Suprapubic skin (tissue), 4 donors: Measurements from ENCODE around the gene ZNF708. TPM values are rescaled to one million over a fixed set of nuclear protein-coding genes. Genes with fewer than 3 reads are reported as not detected.
"Not testable (repeated sequence)": the region's sequence is repeated elsewhere in the genome, so short reads cannot be mapped to it uniquely, and the experiment has no call there.

Source experiments
- DNase-seq, 2 donors: peaks; one replicate each; pipeline ENCODE4 v3.0.0-alpha.2; 2019; ENCODE audit warnings: low spot score in 2 of 2
- H3K27ac ChIP-seq: fragments of 200-600 bp; sonication (generic); one replicate; pipeline ENCODE4 v1.5.1; 2019
- H3K27me3 ChIP-seq: fragments of 200-600 bp; sonication (generic); one replicate; pipeline ENCODE4 v1.5.1; 2019
- H3K36me3 ChIP-seq: fragments of 200-600 bp; sonication (generic); one replicate; pipeline ENCODE4 v1.5.1; 2019
- H3K4me1 ChIP-seq: fragments of 200-600 bp; sonication (generic); one replicate; pipeline ENCODE4 v1.5.1; 2019
- H3K4me3 ChIP-seq: fragments of 200-600 bp; sonication (generic); one replicate; pipeline ENCODE4 v1.5.1; 2019; ENCODE audit warnings: mild to moderate bottlenecking
- H3K9me3 ChIP-seq: fragments of 200-600 bp; sonication (generic); one replicate; pipeline ENCODE4 v1.5.1; 2019
- EP300 ChIP-seq: sonication (generic); formaldehyde crosslinking; IDR thresholded peaks from one replicate; pipeline ENCODE4 v1.6.1; 2017; ENCODE audit warnings: antibody characterized with exemption
- POLR2A ChIP-seq, 2 donors: fragments of 450-650 bp; IDR thresholded peaks; one replicate each; pipeline ENCODE4 v1.6.1; 2017; ENCODE audit warnings: antibody characterized with exemption in 2 of 2, mild to moderate bottlenecking in 2 of 2, moderate library complexity in 2 of 2
- POLR2AphosphoS5 ChIP-seq, 3 donors: sonication (generic); formaldehyde crosslinking; IDR thresholded peaks; one replicate each; pipeline ENCODE4 v1.6.1; 2017; ENCODE audit warnings: antibody characterized with exemption in 3 of 3
- WGBS: methylation state at CpG from one replicate; pipeline ENCODE4 v1.1.5; 2018; 5-methylcytosine and 5-hydroxymethylcytosine counted together
- total RNA-seq, 4 donors: library from RNA; depleted of rRNA; stranded (reverse); fragments of >200 nt; gene quantifications; one replicate each; pipeline ENCODE4 v1.1.0, GENCODE V29; 2016
- TF ChIP-seq, protein P1 (sequence below), 2 donors: fragments of 200-600 bp in 1 of 2; fragments of 450-650 bp in 1 of 2; sonication (generic) in 1 of 2; IDR thresholded peaks; one replicate each; pipeline ENCODE4 v1.5.1; 2016 to 2019; ENCODE audit warnings: antibody characterized with exemption in 2 of 2, mild to moderate bottlenecking in 1 of 2, moderate library complexity in 1 of 2

ZNF708 gene
- total RNA-seq, result 1 to 10 TPM; 4.0 to 9.3 (median 6.5) TPM

DNA sequence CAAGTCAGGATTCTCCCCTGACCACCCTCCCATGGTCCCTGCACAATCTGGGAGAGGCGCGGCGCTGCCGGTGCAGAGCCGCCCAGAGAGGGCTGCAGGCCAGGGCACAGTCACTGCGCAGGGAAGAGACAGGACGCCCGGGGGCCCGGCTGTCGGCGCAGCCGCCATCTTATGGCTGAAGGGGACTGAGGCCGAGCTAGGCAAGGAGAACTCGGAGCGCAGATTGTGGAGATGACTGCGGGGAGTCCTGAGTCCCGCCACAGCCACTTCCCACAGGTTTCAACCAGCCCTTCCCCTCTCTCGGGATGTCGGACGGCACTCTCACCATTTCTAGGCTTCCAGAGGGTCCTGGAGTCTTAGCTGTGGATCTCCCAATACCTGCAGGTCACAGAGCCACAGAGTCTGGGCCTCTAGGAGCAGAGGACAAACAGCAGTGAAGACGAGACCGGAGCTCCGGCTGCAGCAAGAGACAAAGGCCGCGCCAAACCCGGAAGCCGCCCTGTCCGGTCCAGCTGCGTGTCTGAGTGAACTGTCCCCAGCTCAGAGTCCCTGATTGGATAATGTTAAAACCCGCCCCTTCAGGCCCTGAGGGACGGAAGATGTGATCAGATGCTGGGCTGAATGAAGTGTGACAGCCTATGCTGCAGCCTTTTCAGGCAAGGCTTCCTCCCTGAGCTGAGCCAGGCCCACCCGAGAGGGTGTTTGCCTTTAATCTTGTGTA lies at the start of gene ZNF708:
ZNF708 (minus strand) TSS at position 526 of the 721 bp plus-strand sequence; CDS start at position 328, 198 bp downstream.
- H3K27ac ChIP-seq, result peak within 1 kb of the TSS; percentile 95
- peak within 1 kb of the TSS; percentile 62 for H3K4me3 ChIP-seq
- peaks cover 12% of the 10 kb centered on the region for H3K4me1 ChIP-seq
- peaks cover 8% of the 10 kb centered on the region for H3K36me3 ChIP-seq
- no peaks in the 10 kb centered on the region for H3K9me3 ChIP-seq
- H3K27me3 ChIP-seq, result no peaks in the 10 kb centered on the region
- 0% methylated on average over 16 of the region's 32 CpGs for WGBS
- TF ChIP-seq POLR2A (IDR thresholded peaks at IDR 0.05) (peak in 1 of 2 donors; percentile 75), POLR2AphosphoS5 (IDR thresholded peaks at IDR 0.05) (peak in 1 of 3 donors; percentile 49), EP300 (no peak)
- TF ChIP-seq, protein P1, sequence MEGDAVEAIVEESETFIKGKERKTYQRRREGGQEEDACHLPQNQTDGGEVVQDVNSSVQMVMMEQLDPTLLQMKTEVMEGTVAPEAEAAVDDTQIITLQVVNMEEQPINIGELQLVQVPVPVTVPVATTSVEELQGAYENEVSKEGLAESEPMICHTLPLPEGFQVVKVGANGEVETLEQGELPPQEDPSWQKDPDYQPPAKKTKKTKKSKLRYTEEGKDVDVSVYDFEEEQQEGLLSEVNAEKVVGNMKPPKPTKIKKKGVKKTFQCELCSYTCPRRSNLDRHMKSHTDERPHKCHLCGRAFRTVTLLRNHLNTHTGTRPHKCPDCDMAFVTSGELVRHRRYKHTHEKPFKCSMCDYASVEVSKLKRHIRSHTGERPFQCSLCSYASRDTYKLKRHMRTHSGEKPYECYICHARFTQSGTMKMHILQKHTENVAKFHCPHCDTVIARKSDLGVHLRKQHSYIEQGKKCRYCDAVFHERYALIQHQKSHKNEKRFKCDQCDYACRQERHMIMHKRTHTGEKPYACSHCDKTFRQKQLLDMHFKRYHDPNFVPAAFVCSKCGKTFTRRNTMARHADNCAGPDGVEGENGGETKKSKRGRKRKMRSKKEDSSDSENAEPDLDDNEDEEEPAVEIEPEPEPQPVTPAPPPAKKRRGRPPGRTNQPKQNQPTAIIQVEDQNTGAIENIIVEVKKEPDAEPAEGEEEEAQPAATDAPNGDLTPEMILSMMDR (IDR thresholded peaks at IDR 0.05), result no peak
- DNase-seq, result peak; percentile 92 to 95

DNA sequence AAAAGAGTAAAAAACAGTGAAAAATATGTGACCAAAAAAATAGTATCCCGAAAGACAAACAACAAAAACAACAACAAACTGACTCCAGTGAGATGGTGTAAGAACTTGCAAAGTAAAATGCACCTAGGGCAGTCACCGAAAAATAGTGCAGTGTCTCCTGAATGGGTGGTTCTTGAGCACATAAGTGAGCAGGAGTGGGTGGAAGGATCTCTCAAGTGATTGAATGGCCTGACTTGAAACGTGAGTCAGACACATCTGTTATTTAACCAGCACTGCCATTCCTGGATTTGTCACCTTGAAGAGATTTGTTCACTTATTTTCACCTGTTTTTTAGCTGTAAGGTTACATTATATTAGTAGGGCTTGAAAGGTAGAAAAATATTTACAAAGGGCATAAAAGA lies 33.1 kb upstream of the ZNF708 start:
- no peak for DNase-seq
- no peak for TF ChIP-seq POLR2AphosphoS5 (IDR thresholded peaks at IDR 0.05)
- no peak for TF ChIP-seq POLR2A (IDR thresholded peaks at IDR 0.05)
- no peak for TF ChIP-seq EP300
- TF ChIP-seq, protein P1 (IDR thresholded peaks at IDR 0.05), result no peak
- 90% methylated on average over 3 of the region's 3 CpGs for WGBS

DNA sequence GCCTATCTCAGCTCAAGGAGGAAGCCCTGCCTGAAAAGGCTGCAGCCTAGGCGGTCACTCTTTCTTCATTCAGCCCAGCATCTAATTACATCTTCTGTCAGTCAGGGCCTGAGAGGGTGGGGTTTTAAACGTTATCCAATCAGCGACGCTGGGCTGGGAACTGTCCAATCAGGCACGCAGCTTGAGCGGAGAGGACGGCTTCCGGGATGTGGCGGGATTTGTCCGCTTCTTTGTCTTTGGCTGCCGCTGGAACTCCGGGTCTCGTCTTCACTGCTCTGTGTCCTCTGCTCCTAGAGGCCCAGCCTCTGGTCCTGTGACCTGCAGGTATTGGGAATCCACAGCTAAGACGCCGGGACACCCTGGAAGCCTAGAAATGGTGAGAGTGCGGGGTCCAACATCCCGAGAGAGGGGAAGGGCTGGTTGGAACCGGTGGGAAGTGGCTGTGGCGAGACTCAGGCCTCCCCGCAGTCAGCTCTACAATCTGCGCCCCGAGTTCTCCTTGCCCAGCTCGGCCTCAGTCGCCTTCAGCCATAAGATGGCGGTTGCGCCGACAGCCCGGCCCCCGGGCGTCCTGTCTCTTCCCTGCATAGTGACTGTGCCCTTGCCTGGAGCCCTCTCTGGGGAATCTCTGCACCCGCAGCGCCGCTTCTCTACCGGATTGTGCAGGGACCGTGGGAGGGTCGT lies 29.7 kb upstream of the ZNF708 start, which contains the start of gene ZNF738:
ZNF738 (plus strand) TSS at position 233 of the 684 bp plus-strand sequence; CDS start at position 374, 141 bp downstream.
- Histone ChIP-seq H3K4me3 (peak within 1 kb of the TSS; percentile 61), H3K9me3 (no peaks in the 10 kb centered on the region), H3K27ac (peak within 1 kb of the TSS; percentile 65), H3K36me3 (peaks cover 12% of the 10 kb centered on the region), H3K27me3 (no peaks in the 10 kb centered on the region), H3K4me1 (peaks cover 6% of the 10 kb centered on the region)
- WGBS, result 0% methylated on average over 25 of the region's 36 CpGs
- DNase-seq, result peak; percentile 93 to 95
- TF ChIP-seq EP300 (no peak), POLR2AphosphoS5 (IDR thresholded peaks at IDR 0.05) (no peak), POLR2A (IDR thresholded peaks at IDR 0.05) (peak in 1 of 2 donors; percentile 43)
- TF ChIP-seq, protein P1 (IDR thresholded peaks at IDR 0.05), result no peak

More for the DNA sequence above, 33.1 kb upstream of the ZNF708 start:
- no peaks in the 10 kb centered on the region for H3K27me3 ChIP-seq
- no peaks in the 10 kb centered on the region for H3K9me3 ChIP-seq
- no peak overlapping the region for H3K4me3 ChIP-seq
- H3K27ac ChIP-seq, result no peak overlapping the region
- peaks cover 29% of the 10 kb centered on the region for H3K36me3 ChIP-seq
- H3K4me1 ChIP-seq, result peaks cover 6% of the 10 kb centered on the region

DNA sequence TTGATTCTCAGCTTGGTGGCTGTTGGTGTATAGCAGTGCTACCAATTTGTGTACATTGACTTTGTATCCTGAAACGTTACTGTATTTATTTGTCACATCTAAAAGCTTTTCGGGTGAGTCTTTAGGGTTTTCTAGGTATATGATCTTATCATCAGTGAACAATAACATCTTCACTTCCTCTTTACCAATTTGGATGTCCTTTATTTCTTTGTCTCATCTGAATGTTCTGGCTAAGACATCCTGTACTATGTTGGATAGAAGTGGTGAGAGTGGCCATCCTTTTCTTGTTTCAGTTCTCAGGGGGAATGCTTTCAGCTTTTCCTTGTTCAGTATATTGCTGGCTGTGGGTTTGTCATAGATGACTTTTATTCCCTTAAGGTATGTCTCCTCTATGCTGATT lies 23.6 kb upstream of the ZNF708 start:
- TF ChIP-seq, protein P1 (IDR thresholded peaks at IDR 0.05), result no peak
- TF ChIP-seq POLR2A (IDR thresholded peaks at IDR 0.05) (no peak), EP300 (no peak), POLR2AphosphoS5 (IDR thresholded peaks at IDR 0.05) (no peak)
- no peak overlapping the region for H3K27ac ChIP-seq

DNA sequence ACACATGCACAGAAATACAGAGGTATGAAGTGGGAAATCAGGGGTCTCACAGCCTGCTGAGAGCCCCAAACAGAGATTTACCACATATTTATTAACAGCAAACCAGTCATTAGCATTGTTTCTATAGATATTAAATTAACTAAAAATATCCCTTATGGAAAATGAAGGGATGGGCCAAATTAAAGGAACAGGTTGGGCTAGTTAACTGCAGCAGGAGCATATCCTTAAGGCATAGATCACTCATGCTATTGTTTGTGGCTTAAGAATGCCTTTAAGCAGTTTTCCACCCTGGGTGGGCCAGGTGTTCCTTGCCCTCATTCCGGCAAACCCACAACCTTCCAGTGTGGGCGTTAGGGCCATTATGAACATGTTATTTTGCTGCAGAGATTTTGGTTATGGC lies 15.6 kb upstream of the ZNF708 start:
- DNase-seq, H3K4me1 ChIP-seq, H3K27ac ChIP-seq, H3K4me3 ChIP-seq, H3K27me3 ChIP-seq, H3K36me3 ChIP-seq: not testable (repeated sequence)
- 42% methylated on average over 2 of the region's 2 CpGs for WGBS
- H3K9me3 ChIP-seq, result peaks cover 17% of the 10 kb centered on the region

More for the DNA sequence above, 23.6 kb upstream of the ZNF708 start:
- H3K9me3 ChIP-seq, result peaks cover 13% of the 10 kb centered on the region
- no peaks in the 10 kb centered on the region for H3K4me1 ChIP-seq
- H3K36me3 ChIP-seq, result no peaks in the 10 kb centered on the region
- H3K4me3 ChIP-seq, result no peak overlapping the region
- DNase-seq, result no peak
- WGBS, result 40% methylated on average over 2 of the region's 2 CpGs
- H3K27me3 ChIP-seq, result no peaks in the 10 kb centered on the region
